ENCODE results near the gene EPB41L2. TPM values are rescaled to one million over a fixed set of nuclear protein-coding genes. Genes with fewer than 3 reads are reported as not detected.

The EPB41L2 gene
- total and polyA plus RNA-seq, 7 donors = 41.2 to 147 (median 65.7) TPM

DNA sequence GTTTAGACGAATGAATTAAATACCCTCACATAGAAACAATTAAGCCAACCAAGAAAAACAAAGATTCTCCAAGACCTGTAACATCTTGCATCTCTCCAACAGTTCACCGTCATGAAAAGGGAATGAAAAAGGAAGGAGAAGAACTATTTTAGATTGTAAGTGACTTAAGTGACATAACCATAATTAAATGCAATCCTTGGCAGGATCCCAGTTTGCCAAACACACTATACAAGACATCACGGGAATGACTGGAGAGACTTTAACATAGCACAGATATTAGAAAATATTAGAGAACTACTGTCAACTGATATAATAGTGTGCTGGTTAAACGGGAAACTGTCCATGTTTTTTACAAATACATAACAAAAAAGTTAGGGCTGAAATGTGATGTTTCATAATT is 22.2 kb downstream of the EPB41L2 start:
- Histone ChIP-seq H3K27me3 (no peaks in the 10 kb centered on the region), H3K36me3 (no peaks in the 10 kb centered on the region), H3K4me1 (peaks cover 0 to 18% (median 2%) of the 10 kb centered on the region in 4 donors), H3K9me3 (no peaks in the 10 kb centered on the region), H3K4me3 (no peak overlapping the region), H3K27ac (no peak overlapping the region)
- TF ChIP-seq EP300 (IDR thresholded peaks at IDR 0.05) = no peak
- TF ChIP-seq POLR2A (IDR thresholded peaks at IDR 0.05) = no peak
- TF ChIP-seq, protein P1, sequence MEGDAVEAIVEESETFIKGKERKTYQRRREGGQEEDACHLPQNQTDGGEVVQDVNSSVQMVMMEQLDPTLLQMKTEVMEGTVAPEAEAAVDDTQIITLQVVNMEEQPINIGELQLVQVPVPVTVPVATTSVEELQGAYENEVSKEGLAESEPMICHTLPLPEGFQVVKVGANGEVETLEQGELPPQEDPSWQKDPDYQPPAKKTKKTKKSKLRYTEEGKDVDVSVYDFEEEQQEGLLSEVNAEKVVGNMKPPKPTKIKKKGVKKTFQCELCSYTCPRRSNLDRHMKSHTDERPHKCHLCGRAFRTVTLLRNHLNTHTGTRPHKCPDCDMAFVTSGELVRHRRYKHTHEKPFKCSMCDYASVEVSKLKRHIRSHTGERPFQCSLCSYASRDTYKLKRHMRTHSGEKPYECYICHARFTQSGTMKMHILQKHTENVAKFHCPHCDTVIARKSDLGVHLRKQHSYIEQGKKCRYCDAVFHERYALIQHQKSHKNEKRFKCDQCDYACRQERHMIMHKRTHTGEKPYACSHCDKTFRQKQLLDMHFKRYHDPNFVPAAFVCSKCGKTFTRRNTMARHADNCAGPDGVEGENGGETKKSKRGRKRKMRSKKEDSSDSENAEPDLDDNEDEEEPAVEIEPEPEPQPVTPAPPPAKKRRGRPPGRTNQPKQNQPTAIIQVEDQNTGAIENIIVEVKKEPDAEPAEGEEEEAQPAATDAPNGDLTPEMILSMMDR (IDR thresholded peaks at IDR 0.05) = no peak
- TF ChIP-seq POLR2AphosphoS5 (IDR thresholded peaks at IDR 0.05) = no peak
- intact Hi-C loops (cut with DNase I) = no loop called here
- no peak for DNase-seq
- 85 to 87% methylated on average over 4 of the region's 4 CpGs for WGBS, 2 donors

DNA sequence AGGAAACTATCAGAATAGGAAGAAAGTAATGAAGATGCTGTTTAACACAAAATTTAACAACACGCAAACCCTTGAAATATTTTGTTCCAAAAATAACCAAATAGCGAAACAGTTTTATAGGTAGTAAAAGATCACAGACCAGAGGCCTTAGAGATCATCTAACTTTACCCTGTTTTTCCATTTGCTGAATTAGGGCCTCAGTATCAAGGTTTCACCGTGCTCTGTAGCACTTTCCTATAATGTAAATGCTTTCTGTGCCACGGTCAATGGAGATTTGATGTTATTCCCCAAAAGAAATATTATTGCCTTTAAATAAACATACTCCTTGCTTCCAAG is 23.7 kb downstream of the EPB41L2 start:
- DNase-seq = no peak
- TF ChIP-seq POLR2AphosphoS5 (IDR thresholded peaks at IDR 0.05) (no peak), POLR2A (IDR thresholded peaks at IDR 0.05) (no peak), EP300 (IDR thresholded peaks at IDR 0.05) (no peak)
- TF ChIP-seq, protein P1 (IDR thresholded peaks at IDR 0.05) = no peak
- H3K27me3 ChIP-seq = no peaks in the 10 kb centered on the region
- intact Hi-C loops (cut with DNase I) = no loop called here
- H3K9me3 ChIP-seq = no peaks in the 10 kb centered on the region
- no peak overlapping the region for H3K27ac ChIP-seq
- no peak overlapping the region for H3K4me3 ChIP-seq
- H3K36me3 ChIP-seq = no peaks in the 10 kb centered on the region
- peaks cover 0 to 18% (median 2%) of the 10 kb centered on the region in 4 donors for H3K4me1 ChIP-seq
- WGBS, 2 donors = 90 to 93% methylated on average over 4 of the region's 4 CpGs

- no peak for DNase-seq
- Histone ChIP-seq H3K4me3 (no peak overlapping the region), H3K27me3 (no peaks in the 10 kb centered on the region), H3K9me3 (no peaks in the 10 kb centered on the region), H3K4me1 (peaks cover 0 to 18% (median 2%) of the 10 kb centered on the region in 4 donors), H3K36me3 (no peaks in the 10 kb centered on the region), H3K27ac (peak overlapping the region in 1 of 4 donors; percentile 1)
- no peak for TF ChIP-seq POLR2A (IDR thresholded peaks at IDR 0.05)
- TF ChIP-seq, protein P1 (IDR thresholded peaks at IDR 0.05) = no peak
- no peak for TF ChIP-seq EP300 (IDR thresholded peaks at IDR 0.05)
- TF ChIP-seq POLR2AphosphoS5 (IDR thresholded peaks at IDR 0.05) = no peak
- intact Hi-C loops (cut with DNase I) = no loop called here
- 52 to 72% methylated on average over 5 of the region's 5 CpGs for WGBS, 2 donors
Measured at GRCh38 chr6:131038597-131039344, 24.3 kb downstream of the EPB41L2 start.

DNA sequence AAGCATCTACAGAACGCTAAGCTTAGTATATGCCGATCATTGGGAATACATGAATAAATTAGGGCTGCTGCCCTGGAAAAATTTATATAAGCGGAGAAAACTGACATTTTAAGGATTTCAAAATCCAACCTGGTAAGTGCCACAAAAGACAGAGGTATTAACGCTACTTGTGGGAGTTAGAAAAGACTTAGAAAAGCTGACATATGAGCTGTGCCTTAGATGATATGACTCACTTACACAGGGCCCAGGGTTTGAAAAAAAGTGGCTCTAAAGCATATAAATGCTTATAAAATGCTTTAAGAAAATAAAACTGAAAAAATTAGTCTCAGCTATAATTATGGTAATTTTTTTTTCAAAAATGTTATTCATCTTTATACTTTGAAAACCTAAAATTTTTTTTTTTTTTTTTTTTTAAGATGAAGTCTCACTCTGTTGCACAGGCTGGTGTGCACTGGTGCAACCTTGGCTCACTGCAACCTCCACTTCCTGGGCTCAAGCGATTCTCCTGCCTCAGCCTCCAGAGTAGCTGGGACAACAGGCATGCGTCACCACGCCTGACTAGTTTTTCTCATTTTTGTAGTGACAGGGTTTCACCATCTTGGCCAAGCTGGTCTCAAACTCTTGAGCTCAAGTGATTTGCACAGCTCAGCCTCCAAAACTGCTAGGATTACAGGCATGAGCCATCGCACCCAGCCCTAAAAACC is 25.7 kb downstream of the EPB41L2 start:
- Histone ChIP-seq H3K27me3 (no peaks in the 10 kb centered on the region), H3K36me3 (no peaks in the 10 kb centered on the region), H3K4me1 (peaks cover 0 to 18% (median 2%) of the 10 kb centered on the region in 4 donors), H3K27ac (no peak overlapping the region), H3K4me3 (no peak overlapping the region), H3K9me3 (no peaks in the 10 kb centered on the region)
- 85 to 90% methylated on average over 8 of the region's 8 CpGs for WGBS, 2 donors
- TF ChIP-seq, protein P1 (IDR thresholded peaks at IDR 0.05) = no peak
- TF ChIP-seq POLR2A (IDR thresholded peaks at IDR 0.05) (no peak), EP300 (IDR thresholded peaks at IDR 0.05) (no peak), POLR2AphosphoS5 (IDR thresholded peaks at IDR 0.05) (no peak)
- intact Hi-C loops (cut with DNase I) = no loop called here
- no peak for DNase-seq
